Measurements from ENCODE around the gene MAB21L1.

MAB21L1 gene

GRCh38 chr13:35502456-35502855 is 26.0 kb upstream of the MAB21L1 start:
- TF ChIP-seq ZFP30 (CRISPR knock-in tag; IDR thresholded peaks at IDR 0.05) (0 out of 2 replicates have a peak, but pooled peaks have one; percentile 15), RARB (CRISPR knock-in tag; IDR thresholded peaks at IDR 0.05) (no peak)
- ATAC-seq = peak; percentile 29; the same call in 2 of the 3 replicates

GRCh38 chr13:35501661-35502235 is 25.3 kb upstream of the MAB21L1 start:
- peak; percentile 35 for ATAC-seq
- TF ChIP-seq ESRRG (CRISPR knock-in tag; IDR thresholded peaks at IDR 0.05) (no peak), GLIS3 (CRISPR knock-in tag; IDR thresholded peaks at IDR 0.05) (no peak), BACH2 (CRISPR knock-in tag; IDR thresholded peaks at IDR 0.05; ENCODE audit: borderline replicate concordance) (no peak), SNAI2 (CRISPR knock-in tag; IDR thresholded peaks at IDR 0.05) (no peak), ISL1 (CRISPR knock-in tag; IDR thresholded peaks at IDR 0.05) (no peak), CSRNP3 (CRISPR knock-in tag; IDR thresholded peaks at IDR 0.05) (no peak), ARNTL (CRISPR knock-in tag; IDR thresholded peaks at IDR 0.05; ENCODE audit: borderline replicate concordance, low read depth) (no peak), TSHZ2 (CRISPR knock-in tag; IDR thresholded peaks at IDR 0.05) (no peak), ZFP3 (CRISPR knock-in tag; IDR thresholded peaks at IDR 0.05) (no peak)

GRCh38 chr13:35500144-35500543 is 23.7 kb upstream of the MAB21L1 start:
- TF ChIP-seq PATZ1 (CRISPR knock-in tag; IDR thresholded peaks at IDR 0.05; ENCODE audit: borderline replicate concordance) (no peak), CSDC2 (CRISPR knock-in tag; IDR thresholded peaks at IDR 0.05) (no peak), ESRRG (CRISPR knock-in tag; IDR thresholded peaks at IDR 0.05) (no peak), OSR1 (CRISPR knock-in tag; IDR thresholded peaks at IDR 0.05) (no peak), TSHZ2 (CRISPR knock-in tag; IDR thresholded peaks at IDR 0.05) (no peak), POU6F1 (CRISPR knock-in tag; IDR thresholded peaks at IDR 0.05; ENCODE audit: borderline replicate concordance, low read depth) (no peak), ISL1 (CRISPR knock-in tag; IDR thresholded peaks at IDR 0.05) (no peak), CSRNP3 (CRISPR knock-in tag; IDR thresholded peaks at IDR 0.05) (no peak), ZFP30 (CRISPR knock-in tag; IDR thresholded peaks at IDR 0.05) (no peak), CREB5 (CRISPR knock-in tag; IDR thresholded peaks at IDR 0.05; ENCODE audit: low read depth) (no peak)
- peak; percentile 42 for ATAC-seq

Measured in SK-N-SH treated with all-trans-retinoic acid at 6 μM for 48 hours (cell line).